H1 (cell line): ENCODE data around the gene LRRK1. TPM values are rescaled to one million over a fixed set of nuclear protein-coding genes. Genes with fewer than 3 reads are reported as not detected.

Source experiments
- CTCF ChIA-PET: fragments of 300-600 bp; sonication (Branson Sonifier 250); formaldehyde crosslinking; loops from one replicate; lab custom pipeline; 2021; ENCODE audit not compliant: partially characterized antibody; lab: Charles Lee
- POLR2A ChIA-PET: fragments of 300-600 bp; sonication (Branson Sonifier 250); formaldehyde crosslinking; loops from one replicate; lab custom pipeline; 2021; ENCODE audit warnings: inconsistent platforms; ENCODE audit not compliant: partially characterized antibody; lab: Charles Lee
- DNase-seq, 2 experiments: peaks; one replicate each; pipeline versions ENCODE4 v3.0.0 to v3.0.0-alpha.2; 2010 to 2022; ENCODE audit warnings: low spot score in 2 of 2, low read depth in 1 of 2, mixed read lengths in 1 of 2
- FAIRE-seq: peaks from 2 replicates; lab custom pipeline; 2011; peaks lifted over from hg19 to GRCh38; lab: Jason Lieb, UNC
- H2AFZ ChIP-seq: 2 replicates; pipeline ENCODE4 v1.8.1; 2012; ENCODE audit warnings: low read length, inconsistent platforms
- H2AK5ac ChIP-seq: 2 replicates; pipeline ENCODE4 v1.6.1; 2013; ENCODE audit warnings: low read depth, low read length
- H2BK120ac ChIP-seq: replicated peaks from 2 replicates; pipeline ENCODE3; 2013; ENCODE audit warnings: low read depth, low read length, inconsistent platforms
- H2BK12ac ChIP-seq: 2 replicates; pipeline ENCODE4 v1.6.1; 2013; ENCODE audit warnings: low read depth, low read length
- H2BK15ac ChIP-seq: 2 replicates; pipeline ENCODE4 v1.6.1; 2013; ENCODE audit warnings: low read length
- H2BK20ac ChIP-seq: 2 replicates; pipeline ENCODE4 v1.6.1; 2013; ENCODE audit warnings: low read length
- H2BK5ac ChIP-seq: 2 replicates; pipeline ENCODE4 v1.6.1; 2013; ENCODE audit warnings: low read depth, low read length
- H3K14ac ChIP-seq: 2 replicates; pipeline ENCODE4 v1.6.1; 2013; ENCODE audit warnings: inconsistent platforms; ENCODE audit not compliant: insufficient read length
- H3K18ac ChIP-seq: 2 replicates; pipeline ENCODE4 v1.6.1; 2013; ENCODE audit warnings: low read length; ENCODE audit errors: extremely low read depth
- H3K23ac ChIP-seq: 2 replicates; pipeline ENCODE4 v1.6.1; 2013; ENCODE audit warnings: inconsistent platforms; ENCODE audit not compliant: insufficient read length
- H3K23me2 ChIP-seq: 2 replicates; pipeline ENCODE4 v1.6.1; 2013; ENCODE audit warnings: low read depth, low read length
- H3K27ac ChIP-seq: 2 replicates; pipeline ENCODE4 v1.6.1; 2011; ENCODE audit warnings: low read depth, low read length, inconsistent platforms
- H3K27me3 ChIP-seq, 4 experiments: replicated peaks in 1 of 4; 1 replicate in 1 of 4; 2 replicates in 3 of 4; pipeline versions ENCODE4 v1.6.1 to v1.8.1; 2011 to 2013; ENCODE audit warnings: low read length in 3 of 4, mild to moderate bottlenecking in 3 of 4, inconsistent platforms in 2 of 4, mixed read lengths in 2 of 4, moderate library complexity in 1 of 4; ENCODE audit not compliant: control insufficient read depth in 3 of 4, insufficient read depth in 3 of 4; ENCODE audit errors: extremely low read depth in 1 of 4
- H3K36me3 ChIP-seq, 4 experiments: 2 replicates each; pipeline versions ENCODE4 v1.6.1 to v1.8.1; 2011 to 2013; ENCODE audit warnings: mild to moderate bottlenecking in 4 of 4, low read length in 3 of 4, moderate library complexity in 2 of 4, control low read depth in 1 of 4, inconsistent platforms in 1 of 4; ENCODE audit not compliant: insufficient read depth in 4 of 4, control insufficient read depth in 2 of 4
- H3K4ac ChIP-seq: replicated peaks from 2 replicates; pipeline ENCODE3; 2013; ENCODE audit warnings: low read length, low read depth, mixed read lengths, inconsistent platforms; ENCODE audit not compliant: insufficient read length
- H3K4me1 ChIP-seq, 4 experiments: replicated peaks in 1 of 4; 1 replicate in 1 of 4; 2 replicates in 3 of 4; pipeline versions ENCODE4 v1.6.1 to v1.8.1; 2011 to 2013; ENCODE audit warnings: low read length in 3 of 4, inconsistent platforms in 2 of 4, mixed read lengths in 1 of 4; ENCODE audit not compliant: insufficient read depth in 4 of 4, control insufficient read depth in 3 of 4
- H3K4me2 ChIP-seq, 2 experiments: 2 replicates each; pipeline versions ENCODE4 v1.6.1 to v1.8.1; 2011 to 2013; ENCODE audit warnings: low read depth in 2 of 2, low read length in 2 of 2, control low read depth in 1 of 2, inconsistent platforms in 1 of 2, mild to moderate bottlenecking in 1 of 2; ENCODE audit not compliant: insufficient read depth in 1 of 2
- H3K4me3 ChIP-seq, 4 experiments: fragments of 200-600, 300-600 bp in 1 of 4; sonication (generic), shearing (Covaris generic), sonication (Bioruptor Twin) in 1 of 4; 2 replicates each; pipeline versions ENCODE4 v1.5.1 to v1.8.1; 2011 to 2016; ENCODE audit warnings: low read length in 4 of 4, low read depth in 3 of 4, control low read depth in 2 of 4, inconsistent platforms in 2 of 4, mild to moderate bottlenecking in 2 of 4, mixed read lengths in 1 of 4, moderate library complexity in 1 of 4; ENCODE audit not compliant: insufficient read depth in 2 of 4; ENCODE audit errors: extremely low read depth in 1 of 4
- H3K56ac ChIP-seq: replicated peaks from 2 replicates; pipeline ENCODE3; 2013; ENCODE audit warnings: low read depth, mild to moderate bottlenecking, mixed read lengths, low read length, inconsistent platforms; ENCODE audit not compliant: insufficient read length
- H3K79me1 ChIP-seq: 2 replicates; pipeline ENCODE4 v1.6.1; 2013; ENCODE audit warnings: low read depth, low read length, control low read depth
- H3K79me2 ChIP-seq, 2 experiments: 2 replicates each; pipeline versions ENCODE4 v1.6.1 to v1.8.1; 2012 to 2013; ENCODE audit warnings: low read length in 2 of 2, mild to moderate bottlenecking in 2 of 2, inconsistent platforms in 1 of 2; ENCODE audit not compliant: insufficient read depth in 2 of 2, control insufficient read depth in 1 of 2
- H3K9ac ChIP-seq, 4 experiments: replicated peaks in 1 of 4; 1 replicate in 1 of 4; 2 replicates in 3 of 4; pipeline versions ENCODE4 v1.6.1 to v1.8.1; 2011 to 2013; ENCODE audit warnings: low read depth in 3 of 4, low read length in 3 of 4, control low read depth in 2 of 4, mild to moderate bottlenecking in 2 of 4, moderate library complexity in 2 of 4, inconsistent platforms in 1 of 4; ENCODE audit errors: extremely low read depth in 1 of 4
- H3K9me3 ChIP-seq, 2 experiments: 2 replicates each; pipeline versions ENCODE4 v1.6.1 to v1.8.1; 2012 to 2013; ENCODE audit warnings: mild to moderate bottlenecking in 2 of 2, moderate library complexity in 2 of 2, control low read depth in 1 of 2, inconsistent platforms in 1 of 2, low read depth in 1 of 2, low read length in 1 of 2, mixed read lengths in 1 of 2; ENCODE audit not compliant: insufficient read depth in 2 of 2
- H4K20me1 ChIP-seq, 2 experiments: replicated peaks in 1 of 2; 2 replicates each; pipeline versions ENCODE3 to v1.8.1; 2011 to 2013; ENCODE audit warnings: inconsistent platforms in 2 of 2, low read length in 2 of 2, mild to moderate bottlenecking in 1 of 2; ENCODE audit not compliant: insufficient read depth in 2 of 2, control insufficient read depth in 1 of 2
- H4K5ac ChIP-seq: 2 replicates; pipeline ENCODE4 v1.6.1; 2013; ENCODE audit warnings: low read length, low read depth, mixed read lengths, inconsistent platforms; ENCODE audit not compliant: insufficient read length
- H4K8ac ChIP-seq: 2 replicates; pipeline ENCODE4 v1.8.0; 2013; ENCODE audit warnings: mild to moderate bottlenecking, moderate library complexity, low read length, inconsistent platforms; ENCODE audit not compliant: insufficient read depth; ENCODE audit errors: extremely low read depth
- H4K91ac ChIP-seq: replicated peaks from 2 replicates; pipeline ENCODE3; 2013; ENCODE audit warnings: low read length, mixed read lengths, inconsistent platforms; ENCODE audit not compliant: insufficient read length
- BACH1 ChIP-seq: IDR thresholded peaks from 2 replicates; pipeline ENCODE4 v1.6.1; 2012; ENCODE audit warnings: low read length, improper control_type of control experiment
- BRCA1 ChIP-seq: IDR thresholded peaks from 2 replicates; pipeline ENCODE4 v1.6.1; 2012; ENCODE audit warnings: low read depth, low read length, improper control_type of control experiment
- CBX8 ChIP-seq: fragments of 300-800, 300-1000 bp; sonication (generic); IDR thresholded peaks from 2 replicates; pipeline ENCODE4 v1.7.1; 2016; ENCODE audit warnings: low read depth, low read length, borderline replicate concordance
- CREB1 ChIP-seq: IDR thresholded peaks from 2 replicates; pipeline ENCODE4 v1.6.1; 2012; ENCODE audit warnings: inconsistent platforms
- KDM4A ChIP-seq: IDR thresholded peaks from one replicate; pipeline ENCODE4 v1.7.1; 2012; ENCODE audit warnings: low read depth, mild to moderate bottlenecking, moderate library complexity, low read length, inconsistent platforms; ENCODE audit not compliant: severe bottlenecking
- MAFK ChIP-seq: IDR thresholded peaks from 2 replicates; pipeline ENCODE4 v1.6.1; 2012; ENCODE audit warnings: low read depth, mild to moderate bottlenecking, improper control_type of control experiment, low read length
- MAX ChIP-seq: IDR thresholded peaks from 2 replicates; pipeline ENCODE4 v1.6.1; 2012; ENCODE audit warnings: inconsistent platforms
- NRF1 ChIP-seq: IDR thresholded peaks from 2 replicates; pipeline ENCODE4 v1.6.1; 2011; ENCODE audit warnings: mild to moderate bottlenecking, low read depth, low read length, improper control_type of control experiment
- SUZ12 ChIP-seq: fragments of 200-600 bp; sonication (generic); IDR thresholded peaks from 2 replicates; pipeline ENCODE4 v1.6.1; 2012; ENCODE audit warnings: mild to moderate bottlenecking, inconsistent platforms, low read length, moderate library complexity, mixed read lengths
- TAF7 ChIP-seq: optimal IDR thresholded peaks from 2 replicates; pipeline ENCODE3; 2011; ENCODE audit warnings: low read depth, mild to moderate bottlenecking, inconsistent platforms, low read length, moderate library complexity, borderline replicate concordance
- TBP ChIP-seq: IDR thresholded peaks from 2 replicates; pipeline ENCODE4 v1.6.1; 2011; ENCODE audit warnings: low read depth, low read length, improper control_type of control experiment
- TEAD4 ChIP-seq: IDR thresholded peaks from 2 replicates; pipeline ENCODE4 v1.6.1; 2012; ENCODE audit warnings: low read depth, low read length, inconsistent platforms, mixed read lengths
- USF2 ChIP-seq: IDR thresholded peaks from 2 replicates; pipeline ENCODE4 v1.6.1; 2011; ENCODE audit warnings: low read length, improper control_type of control experiment
- YY1 ChIP-seq: IDR thresholded peaks from 2 replicates; pipeline ENCODE4 v1.6.1; 2011; ENCODE audit warnings: low read depth, mild to moderate bottlenecking, low read length
- WGBS, 2 experiments: shearing (Covaris generic) in 1 of 2; methylation state at CpG; one replicate each; pipeline versions ENCODE4 v1.1.6 to v1.1.7; 2013 to 2015; ENCODE audit warnings: low lambda C conversion rate in 2 of 2, mixed read lengths in 2 of 2, inconsistent platforms in 1 of 2, low coverage in 1 of 2, missing lambda C conversion rate in 1 of 2; ENCODE audit not compliant: insufficient replicate concordance in 2 of 2, insufficient coverage in 1 of 2, insufficient read length in 1 of 2; ENCODE audit errors: extremely low coverage in 1 of 2, missing lambda C conversion rate in 1 of 2; 5-methylcytosine and 5-hydroxymethylcytosine counted together
- polyA plus RNA-seq, 7 experiments: library from polyadenylated mRNA; depleted of rRNA in 3 of 7; stranded (reverse) in 5 of 7; unstranded in 2 of 7; fragments of >200 nt in 5 of 7; fragments of 200-250 nt in 2 of 7; gene quantifications; 1 replicate in 5 of 7; 2 replicates in 1 of 7; 4 replicates in 1 of 7; pipeline versions ENCODE4 v1.2.1 to v1.2.3, GENCODE V29; 2011 to 2013; ENCODE audit warnings: missing spikeins in 2 of 7, mixed read lengths in 2 of 7
- total RNA-seq: library from RNA; stranded (reverse); fragmentation: NEBNext Ultra II Directional; extraction: Animal tissue kit (Norgen Biotek cat#: 25700); gene quantifications from 2 replicates; pipeline ENCODE4 v1.2.1, GENCODE V29; 2021

The LRRK1 gene
- total and polyA plus RNA-seq, 2 of the 8 experiments (the other 6 are each of a cell fraction or from before 2014, with no cell fraction given) = 1.2 to 3.6 TPM

DNA sequence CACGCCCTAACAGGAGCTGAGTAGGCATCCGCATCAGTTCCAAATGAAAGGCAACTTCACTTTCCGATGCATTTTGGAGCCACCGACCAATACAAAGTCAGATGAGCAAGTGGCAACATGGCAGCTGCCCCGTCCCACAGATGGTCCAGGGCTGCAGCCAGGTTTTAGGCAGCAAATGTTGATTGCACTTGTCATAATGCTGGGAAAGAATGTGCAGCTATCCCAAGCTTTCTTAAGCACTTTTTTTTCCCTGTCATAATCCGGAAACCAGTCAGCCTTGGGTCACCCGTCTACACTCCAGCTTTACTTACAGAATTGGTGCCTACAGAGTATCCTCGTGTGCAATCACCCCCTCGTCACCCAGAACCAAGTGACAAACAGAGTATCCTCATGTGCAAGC is 185.0 kb downstream of the LRRK1 start:
- no peak overlapping the region for H3K9ac ChIP-seq
- no peak for FAIRE-seq
- no peak overlapping the region for H3K23ac ChIP-seq
- H2AK5ac ChIP-seq = 0 out of 2 replicates have a peak overlapping the region, but pooled peaks have one; percentile 42
- H4K20me1 ChIP-seq = no peaks in the 10 kb centered on the region
- H3K4me1 ChIP-seq = peaks cover 0 to 3% (median 0%) of the 10 kb centered on the region in 4 experiments; a peak in 1 of 7 replicates
- H2BK12ac ChIP-seq = 0 out of 2 replicates have a peak overlapping the region, but pooled peaks have one; percentile 42
- no peak overlapping the region for H3K4me2 ChIP-seq
- H3K36me3 ChIP-seq = no peaks in the 10 kb centered on the region
- H3K23me2 ChIP-seq = no peaks in the 10 kb centered on the region
- DNase-seq = no peak
- no peaks in the 10 kb centered on the region for H3K79me1 ChIP-seq
- H2AFZ ChIP-seq = no peak overlapping the region
- ChIA-PET POLR2A (interaction anchor here (0.9 to 1.6 kb wide), 2 partner anchors 7 to 81 kb away, joined by 3 read pairs; no protein-coding TSS in a partner anchor), CTCF (interaction anchor here (0.8 to 2.5 kb wide), 7 partner anchors 10 to 184 kb away, joined by 3 to 10 read pairs (median 3); no protein-coding TSS in a partner anchor)
- H3K9me3 ChIP-seq = no peaks in the 10 kb centered on the region
- no peak overlapping the region for H4K91ac ChIP-seq
- H4K5ac ChIP-seq = no peak overlapping the region
- H3K4me3 ChIP-seq = no peak overlapping the region
- no peak overlapping the region for H2BK120ac ChIP-seq
- 94% methylated on average over 9 of the region's 9 CpGs; no CpG with 5 or more reads in 1 of the 2 experiments for WGBS, 2 experiments
- no peak overlapping the region for H3K56ac ChIP-seq
- H2BK20ac ChIP-seq = no peak overlapping the region
- no peak overlapping the region for H3K27ac ChIP-seq
- no peaks in the 10 kb centered on the region for H3K79me2 ChIP-seq
- no peak overlapping the region for H2BK5ac ChIP-seq
- no peak overlapping the region; the same call in 1 of the 2 replicates for H2BK15ac ChIP-seq
- H4K8ac ChIP-seq = no peak overlapping the region
- H3K27me3 ChIP-seq = no peaks in the 10 kb centered on the region
- no peak overlapping the region for H3K18ac ChIP-seq
- no peak overlapping the region for H3K14ac ChIP-seq
- H3K4ac ChIP-seq = no peak overlapping the region
- no peak for TF ChIP-seq USF2
- no peak for TF ChIP-seq YY1
- TF ChIP-seq CBX8 = no peak
- no peak for TF ChIP-seq BRCA1
- TF ChIP-seq SUZ12 = no peak
- no peak for TF ChIP-seq TEAD4
- no peak for TF ChIP-seq KDM4A
- no peak for TF ChIP-seq MAX
- no peak for TF ChIP-seq NRF1
- TF ChIP-seq TAF7 = no peak
- no peak for TF ChIP-seq TBP
- no peak for TF ChIP-seq BACH1
- no peak for TF ChIP-seq MAFK
- TF ChIP-seq CREB1 = no peak
